ENCODE data around the gene TOX2.

DNA sequence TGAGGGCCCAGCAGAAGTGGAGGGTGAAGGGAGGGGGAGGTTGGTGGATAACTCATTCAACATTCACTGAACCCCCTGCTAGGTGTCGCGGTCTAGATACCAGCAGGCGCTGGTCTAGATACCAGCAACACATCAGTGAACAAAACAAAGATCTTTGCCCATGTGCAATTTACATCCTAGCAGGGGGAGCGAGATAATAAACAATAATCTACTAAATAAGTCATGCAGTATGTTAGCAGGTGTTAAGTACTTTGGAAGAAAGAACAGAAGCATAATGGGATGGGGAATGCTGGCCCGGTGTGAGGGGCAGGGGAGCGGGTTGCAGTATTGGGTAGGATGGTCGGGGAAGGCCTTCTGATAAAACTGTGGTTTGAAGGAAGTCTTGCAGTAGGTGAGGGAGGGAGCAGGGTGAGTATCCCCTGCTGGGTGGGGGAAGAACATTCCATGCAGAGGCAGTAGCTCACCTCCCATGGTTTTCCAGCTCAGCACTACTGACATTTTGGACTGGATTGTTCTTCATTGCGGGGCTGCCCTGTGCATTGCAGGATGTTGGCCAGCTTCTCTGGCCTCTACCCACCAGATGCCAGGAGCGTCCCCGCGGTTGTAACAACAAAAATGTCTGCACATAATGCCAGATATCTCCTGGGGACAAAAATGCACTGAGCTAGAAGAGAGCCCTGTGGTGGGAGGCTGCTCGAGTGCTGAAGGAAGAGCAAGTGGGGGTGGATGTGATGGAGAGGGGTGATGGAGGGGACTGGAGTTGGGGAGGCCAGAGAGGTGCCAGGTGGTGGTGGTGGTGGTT lies 117.3 kb downstream of the TOX2 start:
- TF ChIP-seq, protein P1, sequence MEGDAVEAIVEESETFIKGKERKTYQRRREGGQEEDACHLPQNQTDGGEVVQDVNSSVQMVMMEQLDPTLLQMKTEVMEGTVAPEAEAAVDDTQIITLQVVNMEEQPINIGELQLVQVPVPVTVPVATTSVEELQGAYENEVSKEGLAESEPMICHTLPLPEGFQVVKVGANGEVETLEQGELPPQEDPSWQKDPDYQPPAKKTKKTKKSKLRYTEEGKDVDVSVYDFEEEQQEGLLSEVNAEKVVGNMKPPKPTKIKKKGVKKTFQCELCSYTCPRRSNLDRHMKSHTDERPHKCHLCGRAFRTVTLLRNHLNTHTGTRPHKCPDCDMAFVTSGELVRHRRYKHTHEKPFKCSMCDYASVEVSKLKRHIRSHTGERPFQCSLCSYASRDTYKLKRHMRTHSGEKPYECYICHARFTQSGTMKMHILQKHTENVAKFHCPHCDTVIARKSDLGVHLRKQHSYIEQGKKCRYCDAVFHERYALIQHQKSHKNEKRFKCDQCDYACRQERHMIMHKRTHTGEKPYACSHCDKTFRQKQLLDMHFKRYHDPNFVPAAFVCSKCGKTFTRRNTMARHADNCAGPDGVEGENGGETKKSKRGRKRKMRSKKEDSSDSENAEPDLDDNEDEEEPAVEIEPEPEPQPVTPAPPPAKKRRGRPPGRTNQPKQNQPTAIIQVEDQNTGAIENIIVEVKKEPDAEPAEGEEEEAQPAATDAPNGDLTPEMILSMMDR (IDR thresholded peaks at IDR 0.05) = no peak
- TF ChIP-seq POLR2A (IDR thresholded peaks at IDR 0.05) = no peak

Data from ovary (tissue), 3 donors.